ENCODE results near the gene POLR2I. TPM values are rescaled to one million over a fixed set of nuclear protein-coding genes. Genes with fewer than 3 reads are reported as not detected.

Gene POLR2I
- total RNA-seq, 1 experiment from 2014 or later: 250 TPM

- no peaks in the 10 kb centered on the region for H3K9me3 ChIP-seq (ENCODE audit: low read length)
- peaks cover 4% of the 10 kb centered on the region; the same call in 1 of the 2 replicates for H3K4me1 ChIP-seq (ENCODE audit: insufficient read depth, low read length)
- no peaks in the 10 kb centered on the region for H3K79me2 ChIP-seq (ENCODE audit: low read length)
- no peak for TF ChIP-seq EZH2 (IDR thresholded peaks at IDR 0.05; ENCODE audit: low read length, unreplicated experiment)
- TF ChIP-seq, protein P1, sequence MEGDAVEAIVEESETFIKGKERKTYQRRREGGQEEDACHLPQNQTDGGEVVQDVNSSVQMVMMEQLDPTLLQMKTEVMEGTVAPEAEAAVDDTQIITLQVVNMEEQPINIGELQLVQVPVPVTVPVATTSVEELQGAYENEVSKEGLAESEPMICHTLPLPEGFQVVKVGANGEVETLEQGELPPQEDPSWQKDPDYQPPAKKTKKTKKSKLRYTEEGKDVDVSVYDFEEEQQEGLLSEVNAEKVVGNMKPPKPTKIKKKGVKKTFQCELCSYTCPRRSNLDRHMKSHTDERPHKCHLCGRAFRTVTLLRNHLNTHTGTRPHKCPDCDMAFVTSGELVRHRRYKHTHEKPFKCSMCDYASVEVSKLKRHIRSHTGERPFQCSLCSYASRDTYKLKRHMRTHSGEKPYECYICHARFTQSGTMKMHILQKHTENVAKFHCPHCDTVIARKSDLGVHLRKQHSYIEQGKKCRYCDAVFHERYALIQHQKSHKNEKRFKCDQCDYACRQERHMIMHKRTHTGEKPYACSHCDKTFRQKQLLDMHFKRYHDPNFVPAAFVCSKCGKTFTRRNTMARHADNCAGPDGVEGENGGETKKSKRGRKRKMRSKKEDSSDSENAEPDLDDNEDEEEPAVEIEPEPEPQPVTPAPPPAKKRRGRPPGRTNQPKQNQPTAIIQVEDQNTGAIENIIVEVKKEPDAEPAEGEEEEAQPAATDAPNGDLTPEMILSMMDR (conservative IDR thresholded peaks at IDR 0.05; ENCODE audit: low read depth, low read length): no peak
- no peak for TF ChIP-seq EZH2phosphoT487 (IDR thresholded peaks at IDR 0.05; ENCODE audit: borderline replicate concordance, low read length)
- no peak overlapping the region for H3K4me3 ChIP-seq (ENCODE audit: low read length)
- ATAC-seq (no peak), DNase-seq (no peak)
- CTCF ChIA-PET: no interaction called here
- no TSS peak for BruUV-seq (replicated peaks)
- no peak overlapping the region for H3K4me2 ChIP-seq (ENCODE audit: low read length)
- no peaks in the 10 kb centered on the region for H3K9me2 ChIP-seq (replicated peaks; ENCODE audit: low read length)
- intact Hi-C loops (cut with micrococcal nuclease): no loop called here
- no peak overlapping the region for H2AFZ ChIP-seq (ENCODE audit: low read length)
- POLR2A ChIA-PET (ENCODE audit: unreplicated experiment): no interaction called here
- no peaks in the 10 kb centered on the region for H3F3A ChIP-seq (ENCODE audit: low read length, unreplicated experiment)
- H3K27me3 ChIP-seq (ENCODE audit: low read length): no peaks in the 10 kb centered on the region
- peaks cover 20% of the 10 kb centered on the region; the same call in 1 of the 2 replicates for H4K20me1 ChIP-seq (ENCODE audit: low read length)
- peaks cover 26% of the 10 kb centered on the region for H3K36me3 ChIP-seq (ENCODE audit: low read depth, low read length)
- H3K9ac ChIP-seq (ENCODE audit: low read length): no peak overlapping the region
- no peak overlapping the region for H3K27ac ChIP-seq (ENCODE audit: low read length)
Measured at GRCh38 chr19:36067681-36068080, 47.0 kb downstream of the POLR2I start.

GRCh38 chr19:36064826-36065225 lies 49.8 kb downstream of the POLR2I start:
- Histone ChIP-seq H3K9me2 (replicated peaks; ENCODE audit: low read length) (no peaks in the 10 kb centered on the region), H3K9ac (ENCODE audit: low read length) (no peak overlapping the region), H3K4me1 (ENCODE audit: insufficient read depth, low read length) (no peaks in the 10 kb centered on the region), H3K36me3 (ENCODE audit: low read depth, low read length) (peaks cover 21% of the 10 kb centered on the region), H3K9me3 (ENCODE audit: low read length) (no peaks in the 10 kb centered on the region), H3K27ac (ENCODE audit: low read length) (no peak overlapping the region), H3K4me2 (ENCODE audit: low read length) (no peak overlapping the region), H2AFZ (ENCODE audit: low read length) (no peak overlapping the region), H3K79me2 (ENCODE audit: low read length) (no peaks in the 10 kb centered on the region), H3K27me3 (ENCODE audit: low read length) (no peaks in the 10 kb centered on the region), H3F3A (ENCODE audit: low read length, unreplicated experiment) (no peaks in the 10 kb centered on the region), H3K4me3 (ENCODE audit: low read length) (no peak overlapping the region), H4K20me1 (ENCODE audit: low read length) (no peaks in the 10 kb centered on the region)
- intact Hi-C loops (cut with micrococcal nuclease): no loop called here
- no peak for TF ChIP-seq EZH2phosphoT487 (IDR thresholded peaks at IDR 0.05; ENCODE audit: borderline replicate concordance, low read length)
- TF ChIP-seq EZH2 (IDR thresholded peaks at IDR 0.05; ENCODE audit: low read length, unreplicated experiment): no peak
- TF ChIP-seq, protein P1 (conservative IDR thresholded peaks at IDR 0.05; ENCODE audit: low read depth, low read length): no peak
- ChIA-PET POLR2A (ENCODE audit: unreplicated experiment) (no interaction called here), CTCF (no interaction called here)
- no TSS peak for BruUV-seq (replicated peaks)
- DNase-seq (no peak), ATAC-seq (no peak)

Other genes with a start within 250 kb of the POLR2I start
- gene APLP1, start 246.3 kb downstream of the POLR2I start, total RNA-seq (2014; rRNA removed): 21.1 and 23.2 TPM in 2 replicates
- gene NFKBID, start 214.3 kb downstream of the POLR2I start, total RNA-seq (2014; rRNA removed): 9.0 and 10.6 TPM in 2 replicates
- not detected in 2 replicates for gene HCST, start 212.3 kb downstream of the POLR2I start, total RNA-seq (2014; rRNA removed)
- not detected in 2 replicates for gene TYROBP, start 206.6 kb downstream of the POLR2I start, total RNA-seq (2014; rRNA removed)
- 4.1 and 4.8 TPM in 2 replicates for gene LRFN3, start 178.5 kb downstream of the POLR2I start, total RNA-seq (2014; rRNA removed)
- gene SDHAF1, start 119.7 kb downstream of the POLR2I start, total RNA-seq (2014; rRNA removed): 24.5 and 38.1 TPM in 2 replicates
- gene SYNE4, start 106.1 kb downstream of the POLR2I start, total RNA-seq (2014; rRNA removed): 0.77 and 1.9 TPM in 2 replicates
- gene ALKBH6, start 100.7 kb downstream of the POLR2I start, total RNA-seq (2014; rRNA removed): 38.4 and 39.3 TPM in 2 replicates
- 0.07 TPM in 1 of 2 replicates, not detected in the other for gene CLIP3, start 82.0 kb downstream of the POLR2I start, total RNA-seq (2014; rRNA removed)
- gene THAP8, start 60.6 kb downstream of the POLR2I start, total RNA-seq (2014; rRNA removed): 0.95 and 2.1 TPM in 2 replicates
- gene WDR62, start 60.0 kb downstream of the POLR2I start, total RNA-seq (2014; rRNA removed): 13.3 and 13.9 TPM in 2 replicates
- not detected in 2 replicates for gene OVOL3, start 3.7 kb downstream of the POLR2I start, total RNA-seq (2014; rRNA removed)
- gene TBCB, start 593 bp upstream of the POLR2I start, total RNA-seq (2014; rRNA removed): 260 and 332 TPM in 2 replicates
- 329 and 339 TPM in 2 replicates for gene CAPNS1, start 25.2 kb upstream of the POLR2I start, total RNA-seq (2014; rRNA removed)
- not detected in 2 replicates for gene COX7A1, start 37.6 kb upstream of the POLR2I start, total RNA-seq (2014; rRNA removed)
- 3.0 and 3.1 TPM in 2 replicates for gene ZNF565, start 99.8 kb upstream of the POLR2I start, total RNA-seq (2014; rRNA removed)
- gene ZNF146, start 100.2 kb upstream of the POLR2I start, total RNA-seq (2014; rRNA removed): 78.4 and 83.1 TPM in 2 replicates

Measured in PC-3 (cell line).